Renal cortical epithelial cell (primary cell): ENCODE data around the gene ZFP36L2. TPM values are rescaled to one million over a fixed set of nuclear protein-coding genes. Genes with fewer than 3 reads are reported as not detected.

ENCODE experiments used
- DNase-seq: peaks from one replicate; pipeline ENCODE4 v3.0.0-alpha.2; 2011; ENCODE audit warnings: low read depth
- total RNA-seq: library from RNA; depleted of rRNA; stranded (reverse); fragments of >200 nt; gene quantifications from 2 replicates; pipeline ENCODE4 v1.2.3, GENCODE V29; 2014

The ZFP36L2 gene
- total RNA-seq, 1 donor from 2014 or later, result 20.1 TPM

- DNase-seq, result no peak
Observed at GRCh38 chr2:43186679-43187374, 39.6 kb downstream of the ZFP36L2 start.

GRCh38 chr2:43186321-43186678 lies 40.1 kb downstream of the ZFP36L2 start:
- no peak for DNase-seq

- DNase-seq, result no peak
Observed at GRCh38 chr2:43185146-43185545, 41.3 kb downstream of the ZFP36L2 start.

GRCh38 chr2:43184339-43184895 lies 42.0 kb downstream of the ZFP36L2 start:
- peak; percentile 98 for DNase-seq

- DNase-seq, result no peak
Observed at GRCh38 chr2:43183743-43184142, 42.7 kb downstream of the ZFP36L2 start.

GRCh38 chr2:43180897-43181296 lies 45.5 kb downstream of the ZFP36L2 start:
- DNase-seq, result no peak

GRCh38 chr2:43179942-43180341 lies 46.5 kb downstream of the ZFP36L2 start:
- DNase-seq, result no peak

GRCh38 chr2:43178602-43179542 lies 47.5 kb downstream of the ZFP36L2 start:
- peak; percentile 82 for DNase-seq

GRCh38 chr2:43178055-43178598 lies 48.3 kb downstream of the ZFP36L2 start:
- no peak for DNase-seq

- DNase-seq, result no peak
Observed at GRCh38 chr2:43176449-43176848, 50.0 kb downstream of the ZFP36L2 start.

- DNase-seq, result no peak
Observed at GRCh38 chr2:43175876-43176275, 50.5 kb downstream of the ZFP36L2 start.

GRCh38 chr2:43175020-43175441 lies 51.4 kb downstream of the ZFP36L2 start:
- no peak for DNase-seq

GRCh38 chr2:43174368-43174916 lies 52.0 kb downstream of the ZFP36L2 start:
- no peak for DNase-seq
